HG02970 (cell line): ENCODE results near the gene JAKMIP1.

Experiments used
- ATAC-seq: cut with Tn5 transposase; IDR thresholded peaks from one replicate; pipeline ENCODE4 v1.9.1; 2021; ENCODE audit warnings: mild to moderate bottlenecking, moderate library complexity, moderate number of reproducible peaks; ENCODE audit not compliant: unreplicated experiment, low FRiP score

The JAKMIP1 gene

GRCh38 chr4:5980436-5981155 lies 219.8 kb downstream of the JAKMIP1 start:
- ATAC-seq: no peak

GRCh38 chr4:5979981-5980380 lies 220.4 kb downstream of the JAKMIP1 start:
- ATAC-seq: no peak

GRCh38 chr4:5976921-5977320 lies 223.4 kb downstream of the JAKMIP1 start:
- no peak for ATAC-seq

- ATAC-seq: no peak
These were observed 223.9 kb downstream of the JAKMIP1 start for GRCh38 chr4:5976431-5976830.
